ENCODE results near the gene PLPPR2.
"Not testable (repeated sequence)": the region's sequence is repeated elsewhere in the genome, so short reads cannot be mapped to it uniquely, and the experiment has no call there.

The PLPPR2 gene, protein sequence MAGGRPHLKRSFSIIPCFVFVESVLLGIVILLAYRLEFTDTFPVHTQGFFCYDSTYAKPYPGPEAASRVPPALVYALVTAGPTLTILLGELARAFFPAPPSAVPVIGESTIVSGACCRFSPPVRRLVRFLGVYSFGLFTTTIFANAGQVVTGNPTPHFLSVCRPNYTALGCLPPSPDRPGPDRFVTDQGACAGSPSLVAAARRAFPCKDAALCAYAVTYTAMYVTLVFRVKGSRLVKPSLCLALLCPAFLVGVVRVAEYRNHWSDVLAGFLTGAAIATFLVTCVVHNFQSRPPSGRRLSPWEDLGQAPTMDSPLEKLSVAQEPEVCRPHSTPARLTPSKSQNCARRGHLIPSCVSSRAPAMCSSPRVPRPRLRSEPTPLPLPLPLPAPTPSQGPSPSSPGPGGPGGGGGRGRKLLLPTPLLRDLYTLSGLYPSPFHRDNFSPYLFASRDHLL

DNA sequence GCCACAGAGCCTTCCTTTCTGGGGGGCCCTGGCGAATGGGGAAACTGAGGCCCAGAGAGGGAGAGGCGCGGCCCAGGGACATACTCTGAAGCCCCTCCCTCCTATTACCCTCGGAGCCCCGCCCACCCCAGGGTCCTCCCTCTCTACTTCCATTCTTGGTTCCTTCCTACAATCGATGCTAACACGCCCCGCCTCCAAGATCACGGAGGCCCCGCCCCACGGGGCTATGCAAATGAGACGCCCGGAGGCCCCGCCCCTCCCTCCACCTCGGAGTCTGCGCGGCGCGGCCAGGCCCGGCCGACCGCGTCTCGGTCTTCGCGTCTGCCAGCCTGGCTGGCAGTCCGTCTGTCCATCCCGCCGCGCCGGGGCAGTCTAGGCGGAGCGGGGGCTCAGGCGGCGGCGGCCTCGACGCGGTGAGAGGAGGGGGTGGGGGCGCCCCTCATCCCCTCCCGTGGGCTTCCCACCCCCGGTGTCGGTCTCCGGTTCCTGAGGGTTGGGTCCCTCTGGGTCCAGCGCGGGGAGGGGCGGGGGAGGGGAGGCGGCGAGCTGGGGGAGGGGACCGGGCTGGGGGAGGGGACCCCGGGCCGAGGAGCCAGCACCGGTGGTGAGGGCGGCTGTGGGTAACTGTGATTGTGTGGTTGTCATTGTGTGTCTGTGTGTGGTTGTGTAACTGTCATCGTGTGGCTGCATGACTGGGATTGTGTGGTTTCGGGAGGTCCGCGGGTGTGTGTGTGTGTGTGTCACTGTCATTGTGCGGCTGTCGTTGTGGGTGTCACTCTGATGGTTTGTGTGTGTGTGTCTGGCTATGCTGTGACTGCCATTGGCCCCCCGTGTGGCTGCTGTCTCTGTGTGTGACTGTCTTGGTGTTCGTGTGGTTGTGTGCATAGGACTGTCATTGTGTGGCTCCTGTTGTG lies at the start of gene PLPPR2:
Gene PLPPR2 (plus strand): TSS at position 273 of the 914 bp plus-strand sequence. CDS start 2,242 bp downstream, outside the sequence.
- DNase-seq = peak; percentile 87 to 89

DNA sequence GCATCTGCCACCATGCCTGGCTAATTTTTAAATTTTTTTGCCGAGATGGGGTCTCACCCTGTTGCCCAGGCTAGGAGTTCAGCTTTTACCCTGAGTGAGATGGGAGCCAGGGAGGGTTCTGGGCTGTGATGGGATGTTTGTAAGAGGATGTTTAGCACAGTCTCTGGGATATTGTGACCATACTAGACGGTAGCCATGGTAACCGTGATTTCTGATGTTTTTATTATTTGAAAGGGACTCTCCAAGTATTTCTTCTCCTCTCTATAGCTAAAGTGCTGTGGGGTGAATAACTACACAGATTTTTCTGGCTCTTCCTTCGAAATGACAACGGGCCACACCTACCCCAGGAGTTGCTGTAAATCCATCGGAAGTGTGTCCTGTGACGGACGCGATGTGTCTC lies 48.9 kb upstream of the PLPPR2 start:
- no peak for DNase-seq

DNA sequence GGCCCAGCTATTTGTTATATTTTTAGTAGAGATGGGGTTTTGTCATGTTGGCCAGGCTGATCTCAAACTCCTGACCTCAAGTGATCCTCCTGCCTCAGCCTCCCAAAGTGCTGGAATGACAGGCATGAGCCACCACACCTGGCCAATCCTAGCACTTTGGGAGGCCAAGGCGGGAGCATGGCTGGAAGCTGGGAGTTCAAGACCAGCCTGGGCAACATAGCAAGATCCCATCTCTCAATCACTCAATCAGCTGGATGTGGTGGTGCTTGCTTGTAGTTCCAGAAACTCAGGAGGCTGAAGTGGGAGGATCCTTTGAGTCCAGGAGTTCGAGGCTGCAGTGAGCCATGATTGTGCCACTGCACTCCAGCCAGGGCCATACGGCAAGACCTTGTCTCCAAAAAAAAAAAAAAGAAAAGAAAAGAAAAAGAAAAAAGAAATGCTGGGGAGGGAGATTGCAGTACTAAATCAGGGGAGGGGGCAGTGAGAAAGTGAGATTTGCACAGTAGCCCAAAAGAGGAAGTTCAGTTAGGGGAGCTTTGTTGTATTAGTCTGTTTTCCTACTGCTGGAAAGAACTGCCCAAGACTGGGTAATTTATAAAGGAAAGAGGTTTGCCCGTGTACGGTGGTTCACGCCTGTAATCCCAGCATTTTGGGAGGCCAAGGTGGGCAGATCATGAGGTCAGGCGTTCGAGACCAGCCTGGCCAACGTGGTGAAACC lies 34.8 kb upstream of the PLPPR2 start:
- not testable (repeated sequence) for DNase-seq

DNA sequence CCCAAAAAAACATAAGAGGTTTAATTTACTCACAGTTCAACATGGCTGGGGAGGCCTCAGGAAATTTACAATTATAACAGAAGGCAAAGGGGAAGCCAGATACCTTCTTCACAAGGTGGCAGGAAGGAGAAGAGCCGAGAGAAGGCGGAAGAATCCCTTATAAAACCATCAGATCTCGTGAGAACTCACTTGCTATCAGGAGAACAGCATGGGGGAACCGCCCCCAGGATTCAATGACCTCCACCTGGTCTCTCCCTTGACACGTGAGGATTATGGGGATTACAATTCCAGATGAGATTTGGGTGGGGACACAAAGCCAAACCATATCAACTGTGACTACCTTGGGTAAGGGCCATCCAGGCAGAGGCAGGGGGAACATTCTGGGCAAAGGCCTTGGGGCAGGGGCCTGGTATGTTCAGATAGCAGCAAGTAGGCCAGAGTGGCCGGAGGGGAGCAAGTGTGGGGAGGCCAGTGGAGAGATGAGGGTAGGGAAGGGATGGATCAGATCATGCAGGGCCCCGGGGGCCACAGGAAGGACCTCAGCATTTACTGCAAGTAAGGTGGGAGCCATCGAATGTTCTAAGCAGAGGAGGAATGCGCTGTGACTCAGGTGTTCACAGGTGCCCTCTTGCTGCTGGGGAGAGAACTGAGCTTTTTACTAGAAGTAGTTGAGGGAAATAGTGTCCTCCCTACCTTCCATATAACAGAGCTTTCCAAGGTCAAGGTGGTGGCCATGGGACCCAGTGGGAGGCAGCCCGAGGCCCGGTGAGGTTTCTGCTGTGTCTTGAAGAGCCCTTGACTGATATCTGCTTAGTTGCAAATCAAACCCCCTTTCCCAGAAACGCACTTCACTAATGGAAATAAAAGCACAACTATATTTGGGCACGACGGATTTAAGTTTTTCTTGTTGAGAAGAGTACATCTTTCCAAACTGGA lies 33.8 kb upstream of the PLPPR2 start:
- no peak for DNase-seq

DNA sequence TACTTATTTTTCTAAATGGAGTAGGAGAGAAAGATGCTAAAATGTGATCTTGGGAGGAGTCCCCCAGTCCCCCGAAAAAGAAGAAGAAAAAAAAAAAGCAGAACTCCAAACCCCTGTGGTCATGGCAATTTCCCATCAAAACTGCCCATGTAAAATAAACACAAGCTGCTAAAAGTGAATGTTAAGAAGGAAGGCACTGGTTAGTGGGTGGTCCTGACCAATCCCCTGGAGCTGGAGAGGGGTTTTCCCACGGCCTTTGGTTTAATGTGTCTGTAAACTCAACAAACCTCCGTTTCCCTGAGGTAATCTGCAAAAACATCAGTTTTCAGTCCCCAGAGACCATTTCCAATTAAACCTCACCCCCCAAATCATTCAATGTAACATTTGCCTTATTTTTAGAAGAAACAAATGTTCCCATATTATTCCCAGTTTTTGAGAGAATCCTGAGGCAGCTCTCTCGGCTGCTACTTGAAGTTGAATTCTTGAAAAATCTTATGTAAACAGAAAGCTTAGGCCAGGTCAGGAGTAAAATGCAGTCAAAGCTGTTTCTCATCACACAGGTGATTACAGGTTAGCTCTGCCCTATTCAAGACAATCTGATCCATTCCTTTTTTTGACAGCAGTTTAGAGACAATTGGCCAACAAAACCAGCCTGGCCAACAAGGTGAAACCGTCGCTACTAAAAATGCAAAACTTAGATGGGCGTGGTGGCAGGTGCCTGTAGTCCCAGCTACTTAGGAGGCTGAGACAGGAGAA lies 32.8 kb upstream of the PLPPR2 start:
- DNase-seq = no peak

DNA sequence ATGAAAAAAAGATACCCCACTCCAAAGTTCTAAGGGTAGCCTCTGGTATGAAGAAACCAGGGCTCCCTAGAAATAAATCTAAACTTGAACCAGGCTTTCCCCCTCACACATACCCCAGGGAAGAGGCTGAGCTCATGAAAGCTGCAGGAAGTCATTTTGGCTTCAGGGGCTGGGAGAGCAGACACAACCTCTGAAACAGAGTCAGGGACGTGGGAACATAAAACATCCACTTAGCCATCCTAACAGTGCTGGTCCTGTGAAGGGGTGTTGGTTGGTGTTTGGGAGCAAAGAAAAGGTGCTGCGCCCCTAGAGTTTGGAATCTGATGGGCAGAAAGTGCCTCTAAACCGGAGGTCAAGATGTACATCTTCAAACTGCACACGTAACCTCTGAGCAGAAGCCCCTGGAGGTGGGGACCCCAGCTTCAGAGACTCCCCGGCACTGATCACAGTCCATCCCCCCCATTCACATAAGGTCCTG lies 31.6 kb upstream of the PLPPR2 start:
- DNase-seq = no peak

DNA sequence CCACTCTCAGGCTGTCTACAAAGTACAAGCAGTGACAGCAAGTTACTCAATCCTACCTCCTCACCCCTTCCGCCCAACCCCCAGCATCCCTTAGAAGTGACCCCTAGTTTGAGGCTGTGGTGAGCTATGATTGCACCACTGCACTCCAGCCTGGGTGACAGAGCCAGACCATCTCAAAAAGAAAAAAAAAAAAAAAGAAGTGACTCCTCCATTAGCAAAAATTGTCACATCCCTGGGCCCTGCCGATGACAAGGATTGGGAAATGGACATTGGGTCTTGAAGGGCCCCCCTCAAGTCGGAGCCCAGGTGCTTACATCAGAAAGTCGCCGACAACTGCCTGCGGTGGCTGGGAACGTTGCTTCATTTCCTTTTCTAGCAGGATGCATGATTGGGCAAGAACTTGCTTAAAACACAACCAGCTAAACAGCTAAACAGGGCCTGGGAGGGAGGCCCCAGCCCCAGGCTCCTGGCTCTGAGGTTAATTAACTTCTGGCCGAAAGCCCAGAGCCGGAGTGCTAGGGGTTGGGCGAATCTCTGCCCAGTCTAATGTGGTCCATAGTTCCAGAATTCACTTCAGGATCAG lies 31.1 kb upstream of the PLPPR2 start:
- peak in 1 of 2 donors; percentile 29 for DNase-seq

DNA sequence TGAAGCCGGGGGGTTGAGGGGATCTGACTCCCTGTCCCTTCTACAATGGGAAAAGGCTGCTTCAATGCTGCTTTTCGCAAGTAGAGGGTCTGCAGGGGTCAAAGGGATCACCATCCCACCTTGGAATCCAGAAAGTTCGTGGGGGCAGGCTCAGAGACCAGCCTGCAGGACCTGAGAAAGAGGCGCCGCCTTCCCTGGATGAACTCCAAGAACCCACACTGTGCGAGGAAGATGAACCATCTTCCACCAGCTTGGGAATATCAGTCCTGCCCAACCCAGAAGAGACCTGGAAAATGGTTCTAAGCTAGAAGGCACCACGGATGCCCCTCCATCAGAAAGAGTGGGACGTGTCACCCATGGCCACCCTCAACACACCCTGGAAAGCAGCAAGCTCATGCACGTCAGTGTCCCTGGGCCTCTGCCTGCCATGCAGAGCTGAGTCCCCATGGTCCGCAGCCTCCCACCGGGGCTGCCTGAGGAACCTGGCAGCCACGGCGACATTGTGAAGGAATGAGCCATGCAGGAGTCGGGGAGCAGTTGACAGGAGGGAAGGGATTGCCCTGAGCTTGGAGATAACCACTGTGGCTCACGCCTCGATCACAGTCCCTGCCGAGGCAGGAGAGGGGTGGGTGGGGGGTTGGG lies 30.4 kb upstream of the PLPPR2 start:
- no peak for DNase-seq

DNA sequence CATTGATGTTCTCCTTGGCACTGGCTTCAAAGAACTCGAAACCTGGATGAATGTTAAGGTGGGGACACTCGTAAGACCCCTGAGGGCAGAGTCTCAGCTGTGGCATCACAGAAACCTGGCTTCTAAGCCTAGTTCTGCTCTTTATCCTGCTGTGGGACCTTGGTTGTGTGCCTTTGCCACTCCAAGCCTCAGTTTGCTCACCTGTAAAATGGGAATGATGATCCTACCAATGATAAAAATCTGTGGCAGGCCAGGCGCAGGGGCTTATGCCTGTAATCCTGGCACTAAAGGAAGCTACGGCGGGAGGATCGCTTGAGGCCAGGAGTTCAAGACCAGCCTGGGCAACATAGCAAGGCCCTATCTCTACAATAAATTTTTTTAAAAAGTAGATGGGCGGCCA lies 29.7 kb upstream of the PLPPR2 start:
- DNase-seq = no peak

DNA sequence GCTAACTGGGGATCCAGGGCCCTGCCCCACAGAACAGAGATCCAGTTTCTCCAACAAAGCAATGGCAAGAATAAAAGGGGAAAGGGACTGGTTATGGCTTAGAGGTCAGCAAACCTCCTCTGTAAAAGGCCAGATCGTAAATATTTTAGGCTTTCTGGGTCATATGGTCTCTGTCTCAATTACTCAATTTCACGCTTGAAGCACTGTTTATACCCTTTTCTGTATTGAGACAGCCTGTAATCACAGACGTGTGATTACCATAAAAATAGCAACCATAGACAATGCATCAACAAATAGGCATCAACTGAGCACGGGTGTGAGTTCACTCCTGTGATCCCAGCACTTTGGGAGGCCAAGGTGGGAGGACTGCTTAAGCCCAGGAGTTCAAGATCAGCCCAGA lies 25.1 kb upstream of the PLPPR2 start:
- no peak for DNase-seq

DNA sequence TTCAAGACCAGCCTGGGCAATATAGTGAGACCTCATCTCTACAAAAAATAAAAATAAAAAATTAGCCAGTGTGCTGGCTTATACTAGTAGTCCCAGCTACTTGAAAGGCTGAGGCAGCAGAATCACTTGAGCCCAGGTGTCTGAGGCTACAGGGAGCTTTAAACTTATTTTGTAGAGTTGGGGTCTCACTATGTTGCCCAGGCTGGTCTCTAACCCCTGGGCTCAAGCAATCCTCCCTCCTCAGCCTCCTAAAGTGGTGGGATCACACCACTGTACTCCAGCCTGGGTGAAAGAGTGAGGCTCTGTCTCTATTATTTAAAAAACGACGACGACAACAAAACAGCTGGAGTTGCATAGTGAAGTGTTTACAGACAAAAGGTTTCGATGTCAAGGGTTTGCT lies 23.7 kb upstream of the PLPPR2 start:
- no peak for DNase-seq

DNA sequence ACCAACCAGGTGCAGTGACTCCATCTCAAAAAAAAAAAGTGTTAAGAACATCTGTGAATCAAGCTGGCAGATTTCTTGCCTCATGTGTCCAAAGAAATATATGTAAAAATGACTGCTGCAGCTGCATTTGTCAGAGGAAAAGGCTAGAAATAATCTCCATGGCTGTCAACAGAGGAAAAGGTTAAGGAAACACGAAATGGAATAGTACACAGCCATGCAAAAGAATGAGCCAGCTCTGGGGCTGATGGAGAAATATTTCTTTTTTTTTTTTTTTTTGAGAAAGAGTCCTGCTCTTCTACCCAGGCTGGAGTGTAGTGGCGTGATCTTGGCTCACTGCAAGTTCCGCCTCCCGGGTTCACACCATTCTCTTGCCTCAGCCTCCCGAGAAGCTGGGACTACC lies 22.4 kb upstream of the PLPPR2 start:
- no peak for DNase-seq

DNA sequence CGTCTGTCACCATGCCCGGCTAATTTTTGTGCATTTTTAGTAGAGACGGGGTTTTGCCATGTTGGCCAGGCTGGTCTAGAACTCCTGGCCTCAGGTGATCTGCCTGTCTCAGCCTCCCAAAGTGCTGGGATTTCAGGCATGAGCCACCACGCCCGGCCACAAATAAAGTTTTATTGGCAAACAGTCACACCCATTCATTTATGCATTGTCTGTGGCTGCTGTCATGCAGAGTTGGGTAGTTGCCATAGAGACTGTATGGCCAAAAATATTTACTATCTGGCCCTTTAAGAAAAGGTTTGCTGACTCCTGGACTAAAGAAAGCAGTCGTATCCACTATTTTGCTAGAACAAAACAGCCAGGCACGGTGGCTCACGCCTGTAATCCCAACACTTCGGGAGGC lies 21.4 kb upstream of the PLPPR2 start:
- not testable (repeated sequence) for DNase-seq

DNA sequence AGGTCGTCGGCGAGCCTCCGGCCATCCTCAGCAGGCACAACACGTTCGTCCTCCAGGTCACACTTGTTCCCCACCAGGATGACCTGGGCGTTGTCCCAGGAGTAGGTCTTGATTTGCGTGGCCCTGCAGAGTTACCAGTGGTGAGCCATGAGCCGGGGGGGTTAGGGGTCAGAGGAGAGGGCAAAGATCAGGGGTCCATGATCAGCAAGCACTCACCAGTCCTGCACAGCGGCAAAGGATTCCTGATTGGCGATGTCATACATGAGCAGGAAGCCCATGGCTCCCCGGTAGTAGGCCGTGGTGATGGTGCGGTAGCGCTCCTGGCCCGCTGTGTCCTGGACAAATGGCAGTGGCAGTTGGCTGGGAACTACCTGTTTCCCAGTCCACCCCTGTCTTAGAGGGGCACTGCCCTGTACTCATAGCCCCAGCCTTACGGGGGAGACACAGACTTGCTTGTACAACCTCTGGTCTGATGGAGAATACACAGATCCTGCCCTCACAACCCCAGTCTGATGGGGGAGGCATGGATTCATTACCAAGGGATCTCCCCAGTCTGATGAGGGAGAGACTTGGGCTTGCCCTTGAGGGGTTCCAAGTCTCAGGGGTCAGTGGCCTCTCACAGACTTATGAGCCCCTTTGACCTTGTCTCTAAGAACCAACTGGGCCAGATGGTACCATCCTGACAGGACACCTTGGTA lies 19.6 kb upstream of the PLPPR2 start:
- DNase-seq = no peak

DNA sequence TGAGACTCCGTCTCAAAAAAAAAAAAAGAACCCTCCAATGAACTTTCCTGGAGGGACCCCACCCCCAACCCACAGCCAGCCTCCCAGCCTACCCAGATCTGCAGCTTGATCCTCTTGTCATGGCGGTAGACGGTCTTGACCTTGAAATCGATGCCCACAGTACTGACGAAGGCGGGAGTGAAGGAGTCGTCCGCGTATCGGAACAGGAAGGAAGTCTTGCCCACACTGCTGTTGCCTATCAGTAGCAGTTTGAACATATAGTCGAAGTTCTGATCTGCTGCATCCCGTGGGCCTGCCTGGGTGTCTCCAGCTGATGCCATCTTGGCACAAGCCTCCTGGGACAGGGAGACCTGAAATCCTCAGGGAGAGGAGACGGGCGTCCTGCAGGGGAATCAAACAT lies 18.2 kb upstream of the PLPPR2 start:
- no peak for DNase-seq

DNA sequence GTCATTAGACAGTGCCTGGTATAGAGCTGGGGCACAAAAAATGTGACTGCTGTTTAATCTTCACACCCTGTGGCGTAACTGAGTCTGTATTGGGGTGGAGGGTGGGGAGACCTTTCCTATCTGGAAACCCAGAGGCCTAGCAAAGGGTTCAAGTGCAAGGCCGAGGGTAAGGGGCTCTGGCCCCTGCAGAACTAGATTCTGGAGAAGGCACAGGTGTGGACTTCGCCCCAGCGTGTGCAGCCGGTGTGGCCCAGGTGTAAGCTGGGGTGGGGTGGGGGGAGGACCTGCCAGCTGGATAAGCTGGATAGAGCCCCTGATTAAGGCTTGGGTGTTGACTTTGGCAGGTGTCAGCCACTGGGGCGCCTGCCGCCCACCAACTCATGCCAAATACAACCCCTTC lies 17.1 kb upstream of the PLPPR2 start:
- DNase-seq = no peak

DNA sequence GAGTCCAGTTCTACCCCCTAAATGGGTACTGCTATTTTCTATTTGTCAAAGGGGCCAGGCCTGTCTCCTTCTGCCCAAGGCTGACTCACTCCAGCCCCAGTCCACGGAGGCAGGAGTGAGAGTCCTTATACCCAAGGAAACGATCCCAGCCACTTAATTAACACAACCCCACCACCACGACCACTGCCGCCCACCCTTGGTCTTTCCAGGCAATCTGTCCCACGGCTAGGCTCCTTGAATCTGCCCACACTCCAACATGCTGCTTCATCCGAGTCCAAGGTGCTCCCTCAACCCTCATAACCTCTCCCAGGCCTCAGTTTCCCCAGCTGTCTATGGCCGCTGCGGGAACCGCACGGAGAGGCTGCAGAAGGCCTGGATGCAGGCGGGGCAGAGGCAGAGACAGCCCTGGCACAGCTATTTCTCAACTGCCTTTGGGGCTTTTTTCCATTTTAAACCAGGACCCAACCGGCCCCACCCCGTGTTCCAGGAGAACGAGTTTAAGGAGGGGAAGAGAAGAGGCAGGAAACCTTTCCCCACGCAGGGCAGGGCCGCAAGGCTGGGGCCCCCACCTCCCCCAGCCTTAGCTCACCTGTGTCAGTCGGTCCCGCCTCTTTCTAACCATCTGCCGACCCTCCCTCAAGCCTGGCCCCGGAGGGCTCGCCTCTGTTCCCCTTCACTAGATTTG lies 16.5 kb upstream of the PLPPR2 start:
- DNase-seq = no peak

DNA sequence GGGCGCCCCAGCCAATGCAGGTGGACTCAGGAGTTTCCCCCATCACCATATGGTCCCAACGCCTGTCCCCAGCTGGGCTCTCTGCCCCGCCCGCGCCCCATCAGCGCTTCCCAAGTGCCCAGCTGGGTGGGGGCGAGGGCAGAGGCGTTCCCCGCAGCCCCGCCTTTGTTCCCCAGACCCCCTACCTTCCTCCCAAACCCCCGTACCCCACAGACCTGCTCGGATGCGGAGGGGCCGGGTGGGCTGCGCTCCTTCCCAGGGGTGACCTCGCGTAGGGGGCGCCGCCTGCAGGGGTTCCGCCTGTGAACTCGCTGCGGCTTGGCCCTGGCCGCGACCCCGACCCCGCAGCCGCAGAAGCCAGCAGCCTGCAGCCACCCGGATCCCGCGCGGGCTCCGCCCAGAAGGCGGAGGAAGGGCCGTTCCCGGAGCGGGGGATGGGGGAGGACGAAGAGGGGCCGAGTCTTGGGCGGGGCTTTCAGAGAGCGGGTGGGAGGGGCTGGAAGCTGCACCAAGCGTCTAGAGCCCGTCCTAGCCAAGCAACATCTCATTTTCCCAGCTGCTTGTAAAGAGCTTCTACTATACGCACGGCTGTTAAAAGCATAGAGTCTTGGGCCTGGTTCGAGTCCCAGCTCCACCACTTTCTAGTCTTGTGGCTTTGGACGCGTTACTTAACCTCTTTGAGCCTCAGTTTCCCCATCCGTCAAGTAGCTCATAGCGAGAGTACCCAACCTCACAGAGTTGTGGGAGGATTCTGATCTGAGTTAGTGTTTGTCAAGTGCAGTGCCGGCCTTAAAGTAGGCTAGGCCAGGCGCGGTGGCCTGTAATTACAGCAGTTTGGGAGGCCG lies 15.8 kb upstream of the PLPPR2 start, which contains the start of gene RAB3D:
Gene RAB3D (minus strand): TSS at position 404 of the 845 bp plus-strand sequence. CDS start 2,258 bp downstream, outside the sequence.
- DNase-seq = peak; percentile 86 to 91

All from stimulated activated CD4-positive, alpha-beta T cell treated with anti-CD3 and anti-CD28 coated beads, Interleukin-2, amount 100 ng/mL, for 24 hours (primary cell).